ENCODE data around the gene KLHL3.

DNA sequence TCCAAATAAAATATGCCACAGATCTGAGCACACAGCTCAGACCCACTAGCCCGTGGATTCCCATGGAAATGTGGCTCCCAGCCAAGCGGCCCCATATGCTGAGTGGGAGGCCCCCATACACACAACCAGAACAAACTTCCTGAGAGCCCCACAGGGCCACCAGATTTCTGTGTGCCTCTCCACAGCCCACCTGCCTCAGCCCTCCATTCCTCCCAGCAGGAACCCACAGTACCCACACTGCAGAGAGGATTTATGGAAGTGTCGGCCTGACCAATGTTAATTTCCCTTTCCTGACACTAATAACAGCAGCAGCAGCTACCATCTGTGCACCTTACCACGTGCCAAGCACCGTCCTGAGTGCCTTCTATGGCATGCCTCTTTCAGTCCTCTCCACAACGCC lies 137.5 kb downstream of the KLHL3 start:
- TF ChIP-seq, protein P1, sequence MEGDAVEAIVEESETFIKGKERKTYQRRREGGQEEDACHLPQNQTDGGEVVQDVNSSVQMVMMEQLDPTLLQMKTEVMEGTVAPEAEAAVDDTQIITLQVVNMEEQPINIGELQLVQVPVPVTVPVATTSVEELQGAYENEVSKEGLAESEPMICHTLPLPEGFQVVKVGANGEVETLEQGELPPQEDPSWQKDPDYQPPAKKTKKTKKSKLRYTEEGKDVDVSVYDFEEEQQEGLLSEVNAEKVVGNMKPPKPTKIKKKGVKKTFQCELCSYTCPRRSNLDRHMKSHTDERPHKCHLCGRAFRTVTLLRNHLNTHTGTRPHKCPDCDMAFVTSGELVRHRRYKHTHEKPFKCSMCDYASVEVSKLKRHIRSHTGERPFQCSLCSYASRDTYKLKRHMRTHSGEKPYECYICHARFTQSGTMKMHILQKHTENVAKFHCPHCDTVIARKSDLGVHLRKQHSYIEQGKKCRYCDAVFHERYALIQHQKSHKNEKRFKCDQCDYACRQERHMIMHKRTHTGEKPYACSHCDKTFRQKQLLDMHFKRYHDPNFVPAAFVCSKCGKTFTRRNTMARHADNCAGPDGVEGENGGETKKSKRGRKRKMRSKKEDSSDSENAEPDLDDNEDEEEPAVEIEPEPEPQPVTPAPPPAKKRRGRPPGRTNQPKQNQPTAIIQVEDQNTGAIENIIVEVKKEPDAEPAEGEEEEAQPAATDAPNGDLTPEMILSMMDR (IDR thresholded peaks at IDR 0.05): no peak
- no peak for TF ChIP-seq ZFX (IDR thresholded peaks at IDR 0.05; ENCODE audit: borderline replicate concordance)

Data from 22Rv1 (cell line).